HG02973 (cell line): ENCODE results near the gene CCDC59.
"Not testable (repeated sequence)": the region's sequence is repeated elsewhere in the genome, so short reads cannot be mapped to it uniquely, and the experiment has no call there.

Source experiments
- ATAC-seq: cut with Tn5 transposase; IDR thresholded peaks from one replicate; pipeline ENCODE4 v1.9.1; 2021; ENCODE audit warnings: moderate library complexity; ENCODE audit not compliant: unreplicated experiment

The CCDC59 gene, protein sequence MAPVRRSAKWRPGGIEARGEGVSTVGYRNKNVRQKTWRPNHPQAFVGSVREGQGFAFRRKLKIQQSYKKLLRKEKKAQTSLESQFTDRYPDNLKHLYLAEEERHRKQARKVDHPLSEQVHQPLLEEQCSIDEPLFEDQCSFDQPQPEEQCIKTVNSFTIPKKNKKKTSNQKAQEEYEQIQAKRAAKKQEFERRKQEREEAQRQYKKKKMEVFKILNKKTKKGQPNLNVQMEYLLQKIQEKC

DNA sequence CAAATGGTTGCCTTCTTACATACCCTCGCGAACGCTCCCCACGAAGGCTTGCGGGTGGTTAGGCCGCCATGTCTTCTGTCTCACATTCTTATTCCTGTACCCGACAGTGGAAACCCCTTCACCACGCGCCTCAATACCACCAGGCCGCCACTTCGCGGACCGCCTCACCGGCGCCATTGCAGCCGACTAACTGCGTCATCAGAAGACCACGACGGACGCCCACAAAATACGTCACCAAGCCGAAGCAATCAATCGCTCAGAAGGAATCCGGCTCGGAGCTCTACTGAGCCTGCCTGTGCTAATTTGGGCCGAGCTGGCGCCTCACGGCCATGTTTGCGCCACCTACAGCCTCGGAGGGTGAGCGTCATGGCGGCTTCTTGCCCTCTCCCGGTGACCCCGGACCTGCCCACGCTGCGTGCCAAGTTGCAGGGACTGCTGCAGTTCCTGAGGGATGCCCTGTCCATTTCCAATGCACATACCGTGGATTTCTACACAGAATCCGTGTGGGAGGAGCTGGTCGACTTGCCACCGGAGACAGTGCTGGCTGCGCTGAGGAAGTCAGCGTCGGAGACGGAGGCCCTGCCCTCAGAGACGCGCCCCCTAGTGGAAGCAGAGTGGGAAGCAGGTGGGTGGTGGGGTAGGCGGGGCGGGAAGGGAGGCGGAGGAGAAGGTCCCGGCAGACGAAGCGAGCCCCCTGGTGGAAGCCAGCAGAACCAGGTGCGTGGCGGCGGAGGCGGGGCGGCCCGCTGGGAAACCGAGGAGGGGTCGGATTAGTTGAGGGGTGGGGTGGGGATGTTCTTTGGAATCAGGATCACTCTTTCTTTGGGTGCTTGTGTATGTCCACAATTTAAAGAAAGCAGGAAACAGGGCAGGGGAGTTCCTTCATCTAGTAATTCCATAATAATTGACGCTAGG is at the start of gene CCDC59, which contains the start of gene METTL25:
Gene CCDC59, minus strand, starts transcription at position 188 of the 915 bp plus-strand sequence. Its CDS starts 11 bp downstream, at position 177.
Gene METTL25, plus strand, starts transcription at position 330 of the 915 bp plus-strand sequence. Its CDS starts 37 bp downstream, at position 367.
- peak; percentile 93 for ATAC-seq

DNA sequence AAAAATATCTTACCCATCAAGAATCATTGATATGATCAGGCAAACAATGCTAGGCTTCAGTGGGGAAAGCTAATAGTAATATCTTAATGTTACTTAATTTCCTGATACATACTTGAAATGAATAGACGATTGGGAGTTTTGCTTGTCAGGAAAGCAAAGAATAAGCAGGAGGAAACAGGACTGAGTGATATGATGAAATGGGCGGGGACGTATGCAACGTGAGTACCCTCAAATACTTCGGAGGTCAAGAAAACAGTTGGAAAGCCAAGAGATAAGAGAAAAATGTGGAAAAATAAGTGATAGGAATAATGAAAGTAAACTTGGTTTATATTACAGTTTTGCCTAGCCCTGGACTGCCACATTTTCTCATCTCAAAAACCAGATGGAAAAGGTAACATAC is 49.3 kb upstream of the CCDC59 start:
- ATAC-seq, result no peak

DNA sequence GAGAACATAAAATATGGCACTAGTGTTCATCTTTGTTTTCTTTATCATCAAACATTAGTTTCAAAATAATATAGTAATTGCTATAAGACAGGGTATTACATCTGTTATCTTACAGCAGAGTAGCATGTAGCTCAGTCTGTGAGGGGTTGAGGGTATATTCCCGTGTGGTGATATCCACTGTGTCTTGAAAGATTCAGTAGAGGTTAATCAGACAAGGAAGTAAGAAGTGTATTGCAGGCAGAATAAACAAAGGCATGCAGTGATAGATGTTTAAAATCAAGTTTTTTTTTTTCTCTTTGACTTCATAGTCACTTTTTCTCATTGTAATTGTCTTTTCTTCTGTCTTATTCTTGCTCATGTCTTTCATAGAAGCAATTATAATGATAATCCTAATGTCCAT is 48.5 kb upstream of the CCDC59 start:
- ATAC-seq, result no peak

DNA sequence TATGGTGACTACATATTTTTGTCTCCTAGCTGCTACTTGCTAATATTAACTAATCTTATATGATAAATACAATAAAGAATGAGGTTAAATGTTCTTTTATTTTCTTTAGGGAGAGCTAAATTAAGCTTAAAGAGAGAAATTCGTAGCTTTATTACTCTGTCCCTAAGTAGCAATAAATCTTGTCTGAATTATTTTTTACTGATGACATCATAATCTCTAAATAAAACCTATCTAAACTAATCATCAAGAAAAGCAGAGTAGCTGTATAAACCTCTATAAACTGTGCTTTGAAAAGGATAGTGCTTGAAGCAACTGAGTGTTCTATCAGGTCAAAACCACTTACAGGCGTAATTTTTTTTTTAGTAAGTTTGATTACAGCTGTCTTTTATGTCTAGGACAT is 42.6 kb upstream of the CCDC59 start:
- ATAC-seq, result no peak

DNA sequence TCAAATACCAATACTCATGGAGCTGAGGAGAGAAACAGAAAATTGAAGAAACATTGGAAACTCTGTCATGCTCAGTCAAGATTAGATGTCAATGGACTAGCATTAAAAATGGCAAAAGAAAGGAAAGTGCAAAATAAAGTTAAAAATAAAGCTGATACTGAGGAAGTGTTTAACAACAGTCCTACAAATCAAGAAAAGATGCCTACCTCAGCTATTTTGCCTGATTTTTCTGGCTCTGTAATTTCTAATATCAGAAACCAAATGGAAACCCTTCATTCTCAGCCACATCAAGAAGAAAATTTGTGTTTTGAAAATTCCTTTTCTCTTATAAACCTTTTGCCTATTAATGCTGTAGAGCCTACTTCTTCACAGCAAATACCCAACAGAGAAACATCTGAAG is 40.7 kb upstream of the CCDC59 start:
- no peak for ATAC-seq

DNA sequence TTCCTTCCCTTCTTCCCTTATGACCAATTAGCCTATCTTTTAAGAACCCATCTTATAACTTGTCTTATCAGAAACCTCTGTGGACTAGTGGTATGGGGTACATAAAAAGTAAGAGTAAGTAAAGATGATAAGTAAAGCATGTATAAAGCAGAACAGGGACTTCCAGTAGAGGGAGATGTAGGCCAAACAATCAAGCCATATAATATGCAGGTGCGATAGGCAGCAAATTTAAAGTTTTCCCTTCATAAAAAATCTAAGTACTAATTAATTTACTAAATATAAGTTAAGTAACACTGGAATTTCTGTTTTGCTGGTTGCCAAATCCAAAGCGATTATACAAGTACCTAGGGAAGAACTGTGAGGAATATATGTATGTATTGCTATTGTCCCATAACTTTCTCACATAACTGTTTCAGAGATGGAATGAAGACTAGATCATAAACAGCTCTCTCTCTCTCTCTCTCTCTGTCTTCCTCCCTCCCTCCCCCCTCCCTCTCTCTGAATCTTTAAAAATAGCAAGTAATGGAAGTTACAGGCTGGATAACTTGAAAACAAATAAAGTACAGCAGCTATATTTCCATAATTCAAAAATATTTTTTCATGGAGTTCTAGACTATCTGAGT is 25.9 kb upstream of the CCDC59 start:
- ATAC-seq, result peak; percentile 47

DNA sequence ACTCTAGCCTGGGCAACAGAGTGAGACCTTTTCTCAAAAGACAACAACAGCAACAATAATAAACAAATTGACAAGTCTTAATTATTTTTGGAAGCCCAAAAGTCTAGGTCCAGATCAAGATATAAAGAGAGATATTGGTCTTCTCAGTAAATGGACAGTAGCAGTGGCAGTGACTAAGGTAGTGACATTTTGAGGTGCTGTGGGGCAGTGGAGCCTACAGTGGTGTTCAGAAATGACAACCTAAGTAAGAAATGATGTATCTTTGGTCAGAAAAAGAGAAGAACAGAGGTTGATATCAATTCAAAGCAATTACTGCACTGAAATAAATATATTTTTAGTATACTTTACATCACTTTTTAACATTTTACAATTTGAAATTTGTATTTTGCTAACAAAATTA is 20.8 kb upstream of the CCDC59 start:
- no peak for ATAC-seq

DNA sequence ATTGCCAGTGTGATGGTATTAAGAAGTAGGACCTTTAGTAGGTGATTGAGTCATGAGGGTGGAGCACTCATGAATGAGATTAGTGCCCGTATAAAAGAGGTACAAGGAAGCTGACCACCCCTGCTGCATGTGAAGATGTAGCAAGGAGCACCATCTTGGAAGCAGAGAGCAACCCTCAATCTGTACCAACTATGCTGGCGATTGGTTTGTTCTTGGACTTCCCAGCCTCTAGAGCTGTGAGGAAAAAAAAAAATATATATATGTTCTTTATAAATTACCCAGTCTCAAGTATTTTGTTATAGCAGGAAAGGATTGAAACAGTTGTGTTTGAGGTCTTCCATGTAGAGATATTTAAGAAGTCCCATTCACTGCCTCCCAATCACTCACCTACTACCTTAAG is 17.0 kb upstream of the CCDC59 start:
- ATAC-seq, result no peak

DNA sequence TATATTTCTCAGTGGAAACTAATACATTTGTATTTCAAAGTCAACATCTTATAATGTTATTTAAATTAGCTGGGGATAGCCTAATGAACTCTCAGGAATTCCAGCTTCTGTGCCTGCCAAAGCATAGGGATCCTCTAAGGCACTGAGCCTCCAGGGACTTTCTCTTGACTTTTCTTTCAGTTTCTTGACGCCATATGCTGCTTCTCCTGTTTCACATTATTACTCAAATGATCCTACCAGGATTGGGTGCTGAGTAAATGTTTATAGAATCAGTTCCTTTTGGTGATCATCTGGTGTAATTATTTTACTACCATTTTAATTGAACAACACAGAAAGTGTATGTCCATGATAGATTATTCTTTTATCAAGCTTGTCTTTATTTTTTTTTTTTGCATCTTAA is 8.0 kb upstream of the CCDC59 start:
- peak; percentile 59 for ATAC-seq

DNA sequence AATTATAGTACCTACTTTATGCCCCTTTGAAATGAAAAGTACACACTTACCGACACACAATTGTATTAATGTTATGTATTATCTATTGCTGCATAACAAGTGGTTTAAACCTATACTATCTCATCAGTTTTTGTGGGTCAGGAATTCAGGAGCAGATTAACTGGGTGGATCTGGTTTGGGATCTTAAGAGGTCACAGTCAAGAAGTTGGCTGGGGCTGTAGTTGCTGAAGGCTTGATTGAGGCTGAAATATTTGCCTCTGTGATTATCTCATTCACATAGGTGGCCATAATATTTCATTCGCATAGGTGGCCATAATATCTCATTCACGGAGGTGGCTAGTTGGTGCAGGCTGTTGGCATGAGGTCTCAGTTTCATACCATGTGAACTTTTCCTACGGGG is 5.8 kb upstream of the CCDC59 start:
- ATAC-seq, result no peak

DNA sequence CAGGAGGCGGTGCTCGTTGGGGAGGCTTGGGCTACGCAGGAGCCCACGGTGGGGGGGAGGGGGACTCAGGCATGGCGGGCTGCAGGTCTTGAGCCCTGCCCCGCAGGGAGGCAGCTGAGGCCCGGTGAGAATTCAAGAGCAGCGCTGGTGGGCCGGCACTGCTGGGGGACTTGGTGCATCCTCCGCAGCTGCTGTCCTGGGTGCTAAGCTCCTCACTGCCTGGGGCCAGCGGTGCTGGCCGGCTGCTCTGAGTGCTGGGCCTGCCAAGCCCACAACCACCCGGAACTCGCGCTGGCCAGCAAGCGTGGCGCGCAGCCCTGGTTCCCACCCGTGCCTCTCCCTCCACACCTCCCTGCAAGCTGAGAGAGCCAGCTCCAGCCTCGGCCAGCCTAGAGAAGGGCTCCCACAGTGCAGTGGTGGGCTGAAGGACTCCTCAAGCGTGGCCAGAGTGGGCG is 3.3 kb upstream of the CCDC59 start:
- ATAC-seq, result no peak

DNA sequence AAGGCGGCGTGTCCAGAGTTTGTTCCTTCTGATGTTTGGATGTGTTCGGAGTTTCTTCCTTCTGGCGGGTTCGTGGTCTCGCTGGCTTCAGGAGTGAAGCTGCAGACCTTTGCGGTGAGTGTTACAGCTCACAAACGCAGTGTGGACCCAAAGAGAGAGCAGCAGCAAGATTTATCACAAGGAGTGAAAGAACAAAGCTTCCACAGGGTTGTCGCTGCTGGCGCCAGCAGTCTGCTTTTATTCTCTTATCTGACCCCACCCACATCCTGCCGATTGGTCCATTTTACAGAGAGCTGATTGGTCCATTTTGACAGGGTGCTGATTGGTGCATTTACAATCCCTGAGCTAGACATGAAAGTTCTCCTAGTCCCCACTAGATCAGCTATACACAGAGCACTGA is 2.6 kb upstream of the CCDC59 start:
- ATAC-seq, result not testable (repeated sequence)

DNA sequence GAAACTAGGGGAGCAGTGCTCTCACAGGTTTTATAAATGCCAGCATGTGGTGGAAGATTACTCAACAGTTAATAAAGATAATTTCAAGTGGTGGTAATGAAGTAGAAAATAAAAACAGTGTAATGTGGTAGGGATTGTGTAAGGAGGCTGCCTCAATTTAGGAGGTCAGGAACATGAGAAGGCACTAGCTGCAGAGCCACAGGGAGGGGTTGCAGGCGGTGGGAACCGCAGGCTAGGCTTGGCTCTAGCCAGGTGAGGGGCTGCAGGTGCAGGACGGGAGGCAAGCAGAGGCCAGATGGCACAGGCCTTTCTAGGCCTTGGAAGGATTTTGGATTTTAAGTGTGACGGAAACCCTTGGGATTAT is 910 bp upstream of the CCDC59 start:
- peak; percentile 6 for ATAC-seq

DNA sequence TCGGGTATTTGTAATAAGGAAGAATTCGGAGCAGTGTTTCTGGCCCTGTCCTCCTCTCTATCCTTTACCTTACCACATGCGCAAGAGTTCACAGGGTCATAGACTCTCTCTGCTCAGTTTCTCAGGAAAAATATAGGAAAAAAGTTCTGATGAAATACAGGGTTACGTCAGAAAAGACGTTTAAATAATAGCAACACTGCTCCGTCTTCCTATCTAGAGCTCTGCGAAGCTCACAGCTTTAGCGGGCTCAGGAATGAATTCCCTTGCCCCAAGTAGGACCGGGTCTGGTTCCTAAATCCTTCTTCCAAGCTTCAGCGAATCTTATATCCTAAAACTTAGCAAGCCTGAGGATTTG is 365 bp downstream of the CCDC59 start:
- no peak for ATAC-seq

DNA sequence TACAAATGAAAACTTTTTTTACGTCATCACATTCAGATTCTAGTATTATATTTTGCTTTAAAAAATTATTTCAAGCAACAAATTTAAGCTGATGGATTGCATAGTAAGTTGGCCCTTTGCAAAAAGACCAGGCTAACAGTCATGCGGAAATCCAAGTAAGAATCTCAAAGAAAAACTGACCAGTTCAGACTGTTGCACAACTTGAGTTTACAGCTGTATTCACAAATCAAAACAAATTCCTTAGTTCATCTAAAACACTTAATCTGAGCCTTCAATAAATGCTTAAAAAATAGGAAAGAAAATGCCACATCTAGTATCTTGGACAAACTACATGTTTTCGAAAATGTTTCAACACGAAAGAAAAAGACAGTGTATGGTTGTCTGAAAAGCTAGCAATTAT is 847 bp downstream of the CCDC59 start:
- ATAC-seq, result no peak

DNA sequence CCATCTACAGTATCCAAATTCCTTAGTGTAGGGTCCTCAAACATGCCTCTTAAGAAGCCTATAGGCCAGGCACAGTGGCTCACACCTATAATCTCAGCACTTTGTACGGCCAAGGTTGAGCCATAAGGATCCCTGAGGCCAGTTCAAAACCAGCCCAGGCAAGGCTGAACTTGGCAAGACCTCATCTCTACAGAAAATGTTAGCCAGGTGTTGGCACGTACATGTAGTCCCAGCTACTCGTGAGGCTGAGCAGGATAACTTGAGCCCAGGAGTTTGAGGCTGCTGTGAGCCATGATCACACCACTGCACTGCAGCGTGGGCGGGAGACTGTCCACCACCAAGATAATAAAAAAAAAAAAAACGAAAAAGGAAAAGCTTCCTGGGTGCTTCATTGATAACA is 6.8 kb downstream of the CCDC59 start:
- ATAC-seq, result no peak

DNA sequence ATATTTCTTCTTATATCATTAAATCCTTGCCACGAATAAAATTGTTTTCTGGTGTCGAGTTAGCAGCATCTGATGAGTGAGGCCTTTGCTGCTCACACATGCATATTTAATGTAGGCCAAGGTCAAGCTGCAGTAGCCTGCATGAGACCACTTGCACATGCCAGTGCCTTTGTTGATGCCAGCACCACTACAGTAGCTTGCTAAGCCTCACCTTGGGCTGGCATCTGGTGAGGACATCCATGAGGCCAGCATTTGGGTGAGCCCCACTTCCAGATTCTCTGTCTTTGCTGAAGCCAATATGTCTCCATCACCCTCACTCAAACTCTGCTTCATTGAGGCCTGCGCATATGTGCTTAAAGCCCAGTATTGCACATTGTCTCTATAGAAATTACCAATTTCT is 8.0 kb downstream of the CCDC59 start:
- no peak for ATAC-seq

DNA sequence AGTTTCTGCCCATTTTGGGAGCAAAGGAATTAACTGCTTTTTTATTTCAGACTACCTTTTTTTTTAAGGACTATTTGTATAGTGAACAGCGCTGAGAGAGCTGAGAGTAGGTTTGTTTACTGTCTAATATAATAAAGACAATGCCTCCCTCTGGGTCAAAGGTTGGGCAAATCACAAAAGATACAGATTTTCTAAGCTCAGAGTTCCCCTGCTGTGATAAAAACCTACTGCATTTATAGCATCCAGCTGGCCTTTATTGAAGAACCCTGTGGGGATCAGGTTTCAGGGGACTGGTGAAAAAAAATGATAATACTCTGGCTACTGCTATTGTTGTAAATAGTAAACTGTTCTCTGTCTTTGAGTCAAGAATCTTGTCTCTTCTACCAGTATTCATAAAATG is 28.7 kb downstream of the CCDC59 start:
- no peak for ATAC-seq

DNA sequence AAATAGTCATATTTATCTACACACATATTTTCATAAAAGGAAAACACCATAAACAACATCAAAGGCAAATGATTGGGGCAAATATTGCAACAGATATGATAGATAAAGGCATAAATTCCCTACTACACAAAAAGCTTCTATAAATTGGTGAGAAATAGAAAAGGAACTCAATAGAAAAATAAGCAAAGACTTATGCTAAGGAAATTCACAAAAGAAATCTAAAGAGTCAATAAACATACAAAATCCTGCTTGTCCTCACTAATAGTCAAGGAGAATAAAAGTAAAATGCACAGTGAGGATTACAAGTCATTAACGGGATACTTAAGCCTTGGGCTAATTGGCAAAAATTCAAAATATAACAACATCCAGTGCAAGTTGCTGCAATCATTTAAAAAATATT is 30.3 kb downstream of the CCDC59 start:
- ATAC-seq, result no peak

DNA sequence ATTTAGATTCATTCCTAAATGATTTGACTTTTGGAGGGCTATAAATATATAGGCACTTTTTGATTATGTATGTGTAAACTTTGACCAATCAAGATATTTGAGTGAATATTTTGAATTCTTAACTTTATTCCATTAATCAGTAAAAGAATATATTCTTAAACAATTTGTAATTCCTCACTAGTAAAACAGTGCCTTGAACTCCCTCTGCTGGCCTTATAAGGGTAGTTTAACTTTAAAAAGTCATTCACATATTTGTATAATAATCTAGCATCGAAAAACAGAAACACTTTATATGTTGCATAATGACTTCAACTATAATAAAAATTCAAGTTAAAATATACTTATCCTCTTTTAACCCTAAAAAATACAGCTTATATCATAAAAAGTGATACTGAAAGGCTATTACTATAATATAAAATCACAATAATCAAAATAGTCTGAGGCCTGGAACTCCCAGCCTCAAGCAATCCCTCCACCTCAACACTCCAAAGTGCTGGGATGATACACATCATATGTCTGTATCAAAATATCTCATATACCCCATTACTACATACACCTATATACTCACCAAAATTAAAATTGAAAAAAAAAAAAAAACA is 31.2 kb downstream of the CCDC59 start:
- peak; percentile 82 for ATAC-seq

DNA sequence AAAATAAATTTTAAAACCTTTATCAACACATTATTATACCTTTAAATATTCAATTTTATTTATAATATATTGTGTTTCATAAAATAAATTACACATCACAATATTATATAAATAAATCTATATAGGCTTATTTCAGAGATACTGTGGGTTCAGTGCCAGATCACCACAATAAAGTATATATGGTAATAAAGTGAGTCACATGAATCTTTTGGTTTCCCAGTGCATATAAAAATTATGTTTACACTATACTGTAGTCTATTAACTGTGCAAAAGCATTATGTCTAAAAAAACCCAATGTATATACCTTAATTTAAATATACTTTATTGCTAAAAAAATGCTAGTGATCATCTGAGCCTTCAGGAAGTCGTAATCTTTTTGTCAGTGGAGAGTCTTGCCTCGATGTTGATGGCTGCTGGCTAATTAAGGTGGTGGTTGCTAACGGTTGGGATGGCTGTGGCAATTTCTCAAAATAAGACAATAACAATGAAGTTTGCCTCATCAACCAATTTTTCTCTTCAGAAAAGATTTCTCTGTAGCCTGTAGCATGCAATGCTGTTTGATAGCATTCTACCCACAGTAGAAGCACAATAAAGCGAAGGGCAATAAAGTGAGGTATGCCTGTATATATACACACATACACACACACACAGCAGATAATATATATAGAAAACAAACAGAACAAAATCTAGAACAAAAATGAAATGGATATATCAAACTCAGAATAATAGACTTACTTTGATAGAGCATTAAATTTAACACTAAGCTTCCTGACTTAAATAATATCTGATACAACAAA is 32.4 kb downstream of the CCDC59 start:
- ATAC-seq, result no peak
